ENCODE results near the gene USP17L21. TPM values are rescaled to one million over a fixed set of nuclear protein-coding genes. Genes with fewer than 3 reads are reported as not detected.
A peak's percentile ranks its signal among the peaks of the same experiment; 100 is the strongest.
"Not testable (repeated sequence)": the region's sequence is repeated elsewhere in the genome, so short reads cannot be mapped to it uniquely, and the experiment has no call there.

The USP17L21 gene
- total RNA-seq, result not detected in 2 replicates

DNA sequence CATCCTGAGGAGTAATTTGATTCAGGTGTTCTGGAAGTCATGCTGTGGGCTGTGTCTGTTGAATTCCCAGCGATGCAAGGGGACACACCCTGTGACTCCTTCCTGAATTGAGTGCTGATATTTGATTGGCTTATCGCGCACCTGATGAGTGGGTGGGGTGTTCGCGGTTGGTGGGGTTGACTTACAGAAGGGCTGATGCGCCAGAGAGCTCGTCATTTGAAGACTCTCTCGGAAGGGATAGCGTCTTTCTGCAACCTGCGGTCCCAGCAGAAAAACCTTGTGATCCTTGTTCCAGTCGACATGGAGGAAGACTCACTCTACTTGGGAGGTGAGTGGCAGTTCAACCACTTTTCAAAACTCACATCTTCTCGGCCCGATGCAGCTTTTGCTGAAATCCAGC lies at the start of gene USP17L21:
TSS of gene USP17L21 (plus strand) at position 301 of the 400 bp plus-strand sequence. CDS start at position 301, 0 bp downstream.
- H3K9me3 Mint-ChIP-seq; DNase-seq; H3K4me3 Mint-ChIP-seq; H3K4me1 Mint-ChIP-seq; H3K27me3 Mint-ChIP-seq; H3K36me3 Mint-ChIP-seq (ENCODE audit: low read depth); H3K27ac Mint-ChIP-seq; intact Hi-C loops (cut with micrococcal nuclease): not testable (repeated sequence)

DNA sequence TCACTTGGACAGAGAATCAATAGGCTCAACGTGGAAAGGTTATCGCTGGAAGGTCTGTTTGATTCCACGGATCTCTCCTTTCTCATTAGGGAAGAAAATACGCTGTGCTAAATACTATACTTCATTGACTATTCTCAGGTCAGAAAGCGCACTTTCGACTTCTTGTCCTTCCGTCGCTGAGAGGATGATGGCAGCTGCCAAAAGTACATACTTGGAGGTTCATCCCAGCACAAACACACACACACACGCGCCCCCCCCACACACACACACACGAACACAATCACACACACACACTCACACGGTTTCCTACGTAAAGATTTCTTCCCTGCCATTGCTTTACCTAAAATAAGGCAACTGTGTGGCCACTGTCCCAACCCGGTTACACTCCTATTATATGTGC lies 48.0 kb upstream of the USP17L21 start:
- peak; percentile 50 for DNase-seq
- H3K9me3 Mint-ChIP-seq; H3K27ac Mint-ChIP-seq; H3K4me1 Mint-ChIP-seq; intact Hi-C loops (cut with micrococcal nuclease); H3K4me3 Mint-ChIP-seq; H3K27me3 Mint-ChIP-seq; H3K36me3 Mint-ChIP-seq (ENCODE audit: low read depth): not testable (repeated sequence)

GRCh38 chr4:9215105-9215504 lies 47.6 kb upstream of the USP17L21 start, which contains the start of gene USP17L11:
USP17L11 (plus strand) TSS chr4:9215405; CDS start chr4:9215405, 0 bp downstream.
- H3K36me3 Mint-ChIP-seq (ENCODE audit: low read depth); intact Hi-C loops (cut with micrococcal nuclease): not testable (repeated sequence)

DNA sequence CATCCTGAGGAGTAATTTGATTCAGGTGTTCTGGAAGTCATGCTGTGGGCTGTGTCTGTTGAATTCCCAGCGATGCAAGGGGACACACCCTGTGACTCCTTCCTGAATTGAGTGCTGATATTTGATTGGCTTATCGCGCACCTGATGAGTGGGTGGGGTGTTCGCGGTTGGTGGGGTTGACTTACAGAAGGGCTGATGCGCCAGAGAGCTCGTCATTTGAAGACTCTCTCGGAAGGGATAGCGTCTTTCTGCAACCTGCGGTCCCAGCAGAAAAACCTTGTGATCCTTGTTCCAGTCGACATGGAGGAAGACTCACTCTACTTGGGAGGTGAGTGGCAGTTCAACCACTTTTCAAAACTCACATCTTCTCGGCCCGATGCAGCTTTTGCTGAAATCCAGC lies 42.8 kb upstream of the USP17L21 start, which contains the start of gene USP17L12:
TSS of gene USP17L12 (plus strand) at position 301 of the 400 bp plus-strand sequence. CDS start at position 301, 0 bp downstream.
- H3K36me3 Mint-ChIP-seq (ENCODE audit: low read depth); H3K4me1 Mint-ChIP-seq; H3K27ac Mint-ChIP-seq; intact Hi-C loops (cut with micrococcal nuclease); DNase-seq; H3K4me3 Mint-ChIP-seq; H3K9me3 Mint-ChIP-seq; H3K27me3 Mint-ChIP-seq: not testable (repeated sequence)

More at GRCh38 chr4:9215105-9215504, 47.6 kb upstream of the USP17L21 start, which contains the start of gene USP17L11:
- not testable (repeated sequence) for DNase-seq, H3K27me3 Mint-ChIP-seq, H3K4me1 Mint-ChIP-seq, H3K27ac Mint-ChIP-seq, H3K4me3 Mint-ChIP-seq, H3K9me3 Mint-ChIP-seq

DNA sequence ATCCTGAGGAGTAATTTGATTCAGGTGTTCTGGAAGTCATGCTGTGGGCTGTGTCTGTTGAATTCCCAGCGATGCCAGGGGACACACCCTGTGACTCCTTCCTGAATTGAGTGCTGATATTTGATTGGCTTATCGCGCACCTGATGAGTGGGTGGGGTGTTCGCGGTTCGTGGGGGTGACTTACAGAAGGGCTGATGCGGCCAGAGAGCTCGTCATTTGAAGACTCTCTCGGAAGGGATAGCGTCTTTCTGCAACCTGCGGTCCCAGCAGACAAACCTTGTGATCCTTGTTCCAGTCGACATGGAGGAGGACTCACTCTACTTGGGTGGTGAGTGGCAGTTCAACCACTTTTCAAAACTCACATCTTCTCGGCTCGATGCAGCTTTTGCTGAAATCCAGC lies 38.1 kb upstream of the USP17L21 start, which contains the start of gene USP17L13:
TSS of gene USP17L13 (plus strand) at position 301 of the 400 bp plus-strand sequence. CDS start at position 301, 0 bp downstream.
- H3K4me1 Mint-ChIP-seq; intact Hi-C loops (cut with micrococcal nuclease); DNase-seq; H3K9me3 Mint-ChIP-seq; H3K4me3 Mint-ChIP-seq; H3K36me3 Mint-ChIP-seq (ENCODE audit: low read depth); H3K27me3 Mint-ChIP-seq; H3K27ac Mint-ChIP-seq: not testable (repeated sequence)

GRCh38 chr4:9230249-9230648 lies 32.4 kb upstream of the USP17L21 start:
- H3K27ac Mint-ChIP-seq; H3K9me3 Mint-ChIP-seq; H3K27me3 Mint-ChIP-seq; H3K36me3 Mint-ChIP-seq (ENCODE audit: low read depth); intact Hi-C loops (cut with micrococcal nuclease); H3K4me3 Mint-ChIP-seq; H3K4me1 Mint-ChIP-seq: not testable (repeated sequence)
- DNase-seq, result peak; percentile 49

DNA sequence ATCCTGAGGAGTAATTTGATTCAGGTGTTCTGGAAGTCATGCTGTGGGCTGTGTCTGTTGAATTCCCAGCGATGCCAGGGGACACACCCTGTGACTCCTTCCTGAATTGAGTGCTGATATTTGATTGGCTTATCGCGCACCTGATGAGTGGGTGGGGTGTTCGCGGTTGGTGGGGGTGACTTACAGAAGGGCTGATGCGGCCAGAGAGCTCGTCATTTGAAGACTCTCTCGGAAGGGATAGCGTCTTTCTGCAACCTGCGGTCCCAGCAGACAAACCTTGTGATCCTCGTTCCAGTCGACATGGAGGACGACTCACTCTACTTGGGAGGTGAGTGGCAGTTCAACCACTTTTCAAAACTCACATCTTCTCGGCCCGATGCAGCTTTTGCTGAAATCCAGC lies 28.6 kb upstream of the USP17L21 start, which contains the start of gene USP17L15:
TSS of gene USP17L15 (plus strand) at position 301 of the 400 bp plus-strand sequence. CDS start at position 301, 0 bp downstream.
- H3K4me1 Mint-ChIP-seq; H3K36me3 Mint-ChIP-seq (ENCODE audit: low read depth); H3K4me3 Mint-ChIP-seq; H3K9me3 Mint-ChIP-seq; H3K27ac Mint-ChIP-seq; DNase-seq; intact Hi-C loops (cut with micrococcal nuclease); H3K27me3 Mint-ChIP-seq: not testable (repeated sequence)

GRCh38 chr4:9238461-9238860 lies 24.2 kb upstream of the USP17L21 start:
- H3K27me3 Mint-ChIP-seq; intact Hi-C loops (cut with micrococcal nuclease); H3K4me1 Mint-ChIP-seq; H3K27ac Mint-ChIP-seq; H3K36me3 Mint-ChIP-seq (ENCODE audit: low read depth); H3K9me3 Mint-ChIP-seq; DNase-seq; H3K4me3 Mint-ChIP-seq: not testable (repeated sequence)

- H3K27ac Mint-ChIP-seq; intact Hi-C loops (cut with micrococcal nuclease); H3K9me3 Mint-ChIP-seq; H3K36me3 Mint-ChIP-seq (ENCODE audit: low read depth); H3K4me1 Mint-ChIP-seq; H3K27me3 Mint-ChIP-seq; H3K4me3 Mint-ChIP-seq: not testable (repeated sequence)
- DNase-seq, result peak; percentile 14
Observed at GRCh38 chr4:9243579-9243978, 19.1 kb upstream of the USP17L21 start, which contains the start of gene USP17L17. USP17L17 (plus strand) TSS chr4:9243879; CDS start chr4:9243879, 0 bp downstream.

DNA sequence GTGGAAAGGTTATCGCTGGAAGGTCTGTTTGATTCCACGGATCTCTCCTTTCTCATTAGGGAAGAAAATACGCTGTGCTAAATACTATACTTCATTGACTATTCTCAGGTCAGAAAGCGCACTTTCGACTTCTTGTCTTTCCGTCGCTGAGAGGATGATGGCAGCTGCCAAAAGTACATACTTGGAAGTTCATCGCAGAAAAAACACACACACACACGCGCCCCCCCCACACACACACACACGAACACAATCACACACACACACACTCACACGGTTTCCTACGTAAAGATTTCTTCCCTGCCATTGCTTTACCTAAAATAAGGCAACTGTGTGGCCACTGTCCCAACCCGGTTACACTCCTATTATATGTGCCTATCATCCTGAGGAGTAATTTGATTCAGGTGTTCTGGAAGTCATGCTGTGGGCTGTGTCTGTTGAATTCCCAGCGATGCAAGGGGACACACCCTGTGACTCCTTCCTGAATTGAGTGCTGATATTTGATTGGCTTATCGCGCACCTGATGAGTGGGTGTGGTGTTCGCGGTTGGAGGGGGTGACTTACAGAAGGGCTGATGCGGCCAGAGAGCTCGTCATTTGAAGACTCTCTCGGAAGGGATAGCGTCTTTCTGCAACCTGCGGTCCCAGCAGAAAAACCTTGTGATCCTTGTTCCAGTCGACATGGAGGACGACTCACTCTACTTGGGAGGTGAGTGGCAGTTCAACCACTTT lies 14.6 kb upstream of the USP17L21 start, which contains the start of gene USP17L18:
TSS of gene USP17L18 (plus strand) at position 678 of the 728 bp plus-strand sequence. CDS start at position 678, 0 bp downstream.
- H3K27me3 Mint-ChIP-seq; H3K27ac Mint-ChIP-seq; intact Hi-C loops (cut with micrococcal nuclease); H3K4me3 Mint-ChIP-seq; H3K9me3 Mint-ChIP-seq; H3K36me3 Mint-ChIP-seq (ENCODE audit: low read depth); H3K4me1 Mint-ChIP-seq: not testable (repeated sequence)
- peak; percentile 54 for DNase-seq

DNA sequence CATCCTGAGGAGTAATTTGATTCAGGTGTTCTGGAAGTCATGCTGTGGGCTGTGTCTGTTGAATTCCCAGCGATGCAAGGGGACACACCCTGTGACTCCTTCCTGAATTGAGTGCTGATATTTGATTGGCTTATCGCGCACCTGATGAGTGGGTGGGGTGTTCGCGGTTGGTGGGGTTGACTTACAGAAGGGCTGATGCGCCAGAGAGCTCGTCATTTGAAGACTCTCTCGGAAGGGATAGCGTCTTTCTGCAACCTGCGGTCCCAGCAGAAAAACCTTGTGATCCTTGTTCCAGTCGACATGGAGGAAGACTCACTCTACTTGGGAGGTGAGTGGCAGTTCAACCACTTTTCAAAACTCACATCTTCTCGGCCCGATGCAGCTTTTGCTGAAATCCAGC lies 9.6 kb upstream of the USP17L21 start, which contains the start of gene USP17L19:
TSS of gene USP17L19 (plus strand) at position 301 of the 400 bp plus-strand sequence. CDS start at position 301, 0 bp downstream.
- H3K27me3 Mint-ChIP-seq; intact Hi-C loops (cut with micrococcal nuclease); H3K9me3 Mint-ChIP-seq; H3K4me1 Mint-ChIP-seq; H3K36me3 Mint-ChIP-seq (ENCODE audit: low read depth); H3K27ac Mint-ChIP-seq; DNase-seq; H3K4me3 Mint-ChIP-seq: not testable (repeated sequence)

- H3K4me3 Mint-ChIP-seq; H3K36me3 Mint-ChIP-seq (ENCODE audit: low read depth); H3K27ac Mint-ChIP-seq; intact Hi-C loops (cut with micrococcal nuclease); DNase-seq; H3K9me3 Mint-ChIP-seq; H3K27me3 Mint-ChIP-seq; H3K4me1 Mint-ChIP-seq: not testable (repeated sequence)
Observed at GRCh38 chr4:9257824-9258223, 4.8 kb upstream of the USP17L21 start, which contains the start of gene USP17L20. USP17L20 (plus strand) TSS chr4:9258124; CDS start chr4:9258124, 0 bp downstream.

DNA sequence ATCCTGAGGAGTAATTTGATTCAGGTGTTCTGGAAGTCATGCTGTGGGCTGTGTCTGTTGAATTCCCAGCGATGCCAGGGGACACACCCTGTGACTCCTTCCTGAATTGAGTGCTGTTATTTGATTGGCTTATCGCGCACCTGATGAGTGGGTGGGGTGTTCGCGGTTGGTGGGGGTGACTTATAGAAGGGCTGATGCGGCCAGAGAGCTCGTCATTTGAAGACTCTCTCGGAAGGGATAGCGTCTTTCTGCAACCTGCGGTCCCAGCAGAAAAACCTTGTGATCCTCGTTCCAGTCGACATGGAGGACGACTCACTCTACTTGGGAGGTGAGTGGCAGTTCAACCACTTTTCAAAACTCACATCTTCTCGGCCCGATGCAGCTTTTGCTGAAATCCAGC lies 4.6 kb downstream of the USP17L21 start, which contains the start of gene USP17L22:
TSS of gene USP17L22 (plus strand) at position 301 of the 400 bp plus-strand sequence. CDS start at position 301, 0 bp downstream.
- H3K27ac Mint-ChIP-seq; H3K27me3 Mint-ChIP-seq; H3K4me3 Mint-ChIP-seq; H3K9me3 Mint-ChIP-seq; H3K4me1 Mint-ChIP-seq; intact Hi-C loops (cut with micrococcal nuclease); H3K36me3 Mint-ChIP-seq (ENCODE audit: low read depth); DNase-seq: not testable (repeated sequence)

DNA sequence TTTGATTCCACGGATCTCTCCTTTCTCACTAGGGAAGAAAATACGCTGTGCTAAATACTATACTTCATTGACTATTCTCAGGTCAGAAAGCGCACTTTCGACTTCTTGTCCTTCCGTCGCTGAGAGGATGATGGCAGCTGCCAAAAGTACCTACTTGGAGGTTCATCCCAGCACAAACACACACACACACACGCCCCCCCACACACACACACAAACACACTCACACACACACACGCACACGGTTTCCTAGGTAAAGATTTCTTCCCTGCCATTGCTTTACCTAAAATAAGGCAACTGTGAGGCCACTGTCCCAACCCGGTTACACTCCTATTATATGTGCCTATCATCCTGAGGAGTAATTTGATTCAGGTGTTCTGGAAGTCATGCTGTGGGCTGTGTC lies 9.0 kb downstream of the USP17L21 start:
- H3K9me3 Mint-ChIP-seq; H3K27me3 Mint-ChIP-seq; H3K4me1 Mint-ChIP-seq; intact Hi-C loops (cut with micrococcal nuclease); H3K4me3 Mint-ChIP-seq; H3K36me3 Mint-ChIP-seq (ENCODE audit: low read depth); H3K27ac Mint-ChIP-seq: not testable (repeated sequence)
- peak; percentile 56 for DNase-seq
